ENCODE results near the gene CENPO.

Gene CENPO

GRCh38 chr2:24792874-24793760 is at the start of gene CENPO, which contains the start of gene PTRHD1:
Gene CENPO (plus strand): TSS chr2:24793425. CDS start chr2:24793920, 495 bp downstream.
Gene PTRHD1 (minus strand): TSS chr2:24793391. CDS start chr2:24793377, 14 bp downstream.
- peak; percentile 95 for DNase-seq

DNA sequence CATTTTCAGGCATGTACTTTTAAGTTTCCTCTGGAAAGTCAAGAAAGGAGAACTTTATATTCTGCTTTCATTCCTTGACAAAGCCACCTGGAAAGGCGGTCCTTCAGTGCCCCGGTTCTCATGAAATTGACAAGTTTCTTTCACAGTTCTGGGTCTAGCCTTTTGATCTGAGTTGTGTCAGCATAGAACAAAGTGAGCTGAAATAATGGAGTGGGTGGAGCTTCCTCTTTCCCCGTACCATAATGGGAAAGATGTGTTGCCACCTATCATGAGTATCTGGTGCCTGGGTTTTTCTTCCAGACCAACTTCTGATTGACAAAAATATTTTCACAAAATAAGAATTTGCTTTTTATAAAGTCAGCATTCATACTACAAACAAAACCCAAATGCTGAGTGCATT is 49.3 kb upstream of the CENPO start:
- DNase-seq = no peak

- no peak for DNase-seq
These were observed 48.9 kb upstream of the CENPO start for GRCh38 chr2:24744356-24744755.

DNA sequence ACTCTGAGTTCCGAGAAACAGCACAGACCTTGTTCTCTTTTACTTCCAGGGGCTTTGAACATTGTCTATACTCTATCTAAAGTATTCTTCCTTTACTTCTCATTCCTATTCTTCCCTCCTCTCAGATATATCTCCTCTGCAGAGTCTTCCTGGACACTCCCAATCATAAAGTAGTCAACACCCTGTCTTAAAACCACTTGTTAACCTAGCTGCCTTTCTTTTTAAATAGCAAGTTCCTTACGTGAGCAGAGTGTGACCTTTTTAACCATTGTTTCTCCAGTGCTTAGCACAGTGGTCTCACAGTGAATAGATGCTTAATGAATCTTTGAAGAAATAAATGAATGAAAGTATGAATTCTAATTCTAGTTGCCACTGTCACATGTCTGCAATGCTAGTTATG is 47.4 kb upstream of the CENPO start:
- no peak for DNase-seq

- DNase-seq = no peak
These were observed 45.9 kb upstream of the CENPO start for GRCh38 chr2:24747299-24747698.

GRCh38 chr2:24749069-24749691 is 44.0 kb upstream of the CENPO start:
- DNase-seq = no peak

GRCh38 chr2:24754985-24755705 is 38.1 kb upstream of the CENPO start:
- no peak for DNase-seq

DNA sequence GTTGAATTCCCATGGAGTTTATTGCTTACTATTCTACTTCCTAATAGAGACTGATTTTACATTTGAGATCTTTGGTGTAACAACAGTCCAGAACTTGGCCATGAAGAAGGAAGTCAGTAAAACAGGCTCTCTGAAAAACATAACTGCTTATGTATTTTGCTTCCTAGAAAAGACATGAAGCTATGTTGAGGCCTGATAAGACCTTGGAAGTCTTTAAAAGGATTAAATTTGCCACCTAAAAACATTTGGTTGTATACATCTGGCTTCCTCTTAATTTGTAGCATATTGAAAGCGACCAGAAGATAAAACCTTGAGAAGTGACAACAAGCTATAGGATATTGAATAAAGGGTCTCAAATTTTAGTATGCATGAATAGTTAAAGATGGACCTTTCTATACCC is 36.4 kb upstream of the CENPO start:
- DNase-seq = no peak

GRCh38 chr2:24761866-24762265 is 31.4 kb upstream of the CENPO start:
- DNase-seq = no peak

GRCh38 chr2:24762518-24762917 is 30.7 kb upstream of the CENPO start:
- no peak for DNase-seq

- no peak for DNase-seq
These were observed 29.4 kb upstream of the CENPO start for GRCh38 chr2:24763843-24764242.

GRCh38 chr2:24766609-24767008 is 26.6 kb upstream of the CENPO start:
- DNase-seq = no peak

DNA sequence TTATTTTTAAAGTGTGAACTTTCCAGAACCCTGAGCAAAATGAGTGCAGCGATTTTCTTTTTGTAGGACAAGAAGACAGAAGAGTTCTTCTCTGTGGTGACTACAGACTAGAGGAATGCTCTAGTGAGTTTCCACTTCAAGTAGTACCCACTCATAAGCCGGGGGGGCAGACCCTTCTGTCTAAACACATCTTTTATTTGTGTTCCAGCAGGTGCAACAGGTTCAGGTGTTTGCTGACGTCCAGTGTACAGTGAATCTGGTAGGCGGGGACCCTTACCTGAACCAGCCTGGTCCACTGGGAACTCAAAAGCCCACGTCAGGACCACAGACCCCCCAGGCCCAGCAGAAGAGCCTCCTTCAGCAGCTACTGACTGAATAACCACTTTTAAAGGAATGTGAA is 25.2 kb upstream of the CENPO start:
- DNase-seq = no peak

GRCh38 chr2:24768601-24769000 is 24.6 kb upstream of the CENPO start:
- no peak for DNase-seq

GRCh38 chr2:24771061-24771460 is 22.2 kb upstream of the CENPO start:
- no peak for DNase-seq

DNA sequence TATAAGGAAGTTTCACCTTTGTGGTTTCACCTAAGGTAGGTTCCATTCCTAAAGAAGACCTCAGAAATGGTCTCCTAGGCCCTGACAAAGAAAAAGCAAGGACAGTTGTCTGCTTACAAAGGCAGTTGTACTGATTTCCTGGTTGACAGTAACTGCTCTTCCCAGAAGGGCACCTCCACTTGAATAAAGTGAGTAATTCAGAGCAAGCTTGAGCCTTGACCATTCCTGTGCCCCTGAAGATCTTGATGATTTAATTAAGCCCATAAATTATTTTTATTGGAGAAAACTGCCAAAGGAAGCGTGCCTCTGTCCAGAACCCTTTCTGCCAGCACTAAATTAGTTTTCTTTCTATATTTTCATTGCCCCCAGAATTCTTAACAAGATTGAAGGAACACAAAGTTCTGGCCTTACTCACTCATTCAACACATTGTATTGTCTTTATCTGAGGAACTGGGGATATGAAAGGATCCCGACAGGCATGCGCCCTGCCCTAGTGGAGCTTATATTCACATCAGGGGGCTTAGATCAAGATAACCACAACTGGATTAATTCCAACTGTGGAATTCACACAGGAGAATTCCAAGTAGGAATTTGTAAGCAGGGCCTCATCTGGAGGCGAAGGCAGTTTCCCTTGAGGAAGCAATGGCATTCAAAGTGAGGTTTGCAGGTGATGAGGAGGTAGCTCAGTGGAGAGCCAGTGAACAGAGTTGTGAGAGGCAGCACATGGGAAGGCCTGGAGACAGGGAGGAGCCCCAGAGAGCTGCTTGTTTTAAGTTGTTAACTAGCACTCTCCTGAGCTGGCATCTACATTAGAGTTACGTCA is 21.2 kb upstream of the CENPO start:
- no peak for DNase-seq

- DNase-seq = no peak
These were observed 18.9 kb upstream of the CENPO start for GRCh38 chr2:24774373-24774772.

- no peak for DNase-seq
These were observed 14.1 kb upstream of the CENPO start for GRCh38 chr2:24779116-24779515.

GRCh38 chr2:24783641-24784040 is 9.6 kb upstream of the CENPO start:
- DNase-seq = no peak

DNA sequence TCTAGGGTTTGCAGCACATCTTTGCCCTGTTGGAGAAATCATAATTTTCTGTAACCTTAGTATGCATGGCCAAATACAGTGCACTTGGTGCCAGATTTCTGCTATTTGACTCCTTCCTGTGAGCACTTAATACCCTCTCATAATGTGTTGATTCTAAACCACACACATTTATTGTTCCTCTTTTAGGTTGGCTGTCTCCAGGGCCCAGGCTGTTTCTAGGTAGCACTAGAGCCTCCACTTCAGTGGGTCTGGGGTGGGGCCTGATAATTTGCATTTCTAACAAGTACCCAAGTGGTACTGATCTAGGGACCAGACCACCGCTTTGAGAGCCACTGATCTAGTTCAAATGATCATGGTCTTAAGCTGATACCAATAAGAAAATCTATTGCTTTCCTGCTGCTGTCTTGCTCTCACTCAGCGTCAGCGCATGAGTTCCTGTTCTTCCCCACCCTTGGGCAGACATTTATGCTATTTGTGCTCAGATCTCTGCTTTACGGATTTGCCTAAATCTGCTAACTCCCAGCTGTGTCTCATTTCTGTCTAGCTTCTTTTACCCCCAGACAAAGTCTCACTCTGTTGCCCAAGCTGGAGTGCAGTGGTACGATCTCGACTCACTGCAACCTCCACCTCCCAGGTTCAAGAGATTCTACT is 7.4 kb upstream of the CENPO start:
- peak; percentile 71 for DNase-seq

DNA sequence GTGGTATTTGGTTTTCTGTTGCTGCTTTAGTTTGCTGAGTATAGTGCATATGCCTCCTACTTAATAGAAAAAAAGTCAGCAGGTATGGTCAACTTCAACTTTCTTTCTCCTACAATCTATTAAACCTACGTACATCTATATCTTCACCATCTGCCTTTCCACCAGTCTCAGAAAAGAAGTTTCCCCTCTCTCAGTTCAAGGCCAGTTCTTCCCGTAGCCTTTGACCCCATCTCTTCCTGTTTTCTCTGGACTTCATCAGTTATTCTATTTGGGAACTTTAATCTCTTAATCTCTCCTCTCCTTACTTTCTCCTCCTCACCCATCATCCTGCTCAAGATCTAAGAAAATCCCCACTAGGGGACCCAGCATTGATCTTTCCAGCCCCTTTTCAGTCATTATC is 5.7 kb upstream of the CENPO start:
- DNase-seq = no peak

- DNase-seq = no peak
These were observed 4.4 kb upstream of the CENPO start for GRCh38 chr2:24788816-24789215.
